GM21825 (cell line): ENCODE measurements around the gene STK33.

ENCODE experiments used
- ATAC-seq: cut with Tn5 transposase; IDR thresholded peaks from one replicate; pipeline ENCODE4 v1.9.1; 2021; ENCODE audit warnings: mild to moderate bottlenecking, moderate library complexity; ENCODE audit not compliant: unreplicated experiment

The STK33 gene

DNA sequence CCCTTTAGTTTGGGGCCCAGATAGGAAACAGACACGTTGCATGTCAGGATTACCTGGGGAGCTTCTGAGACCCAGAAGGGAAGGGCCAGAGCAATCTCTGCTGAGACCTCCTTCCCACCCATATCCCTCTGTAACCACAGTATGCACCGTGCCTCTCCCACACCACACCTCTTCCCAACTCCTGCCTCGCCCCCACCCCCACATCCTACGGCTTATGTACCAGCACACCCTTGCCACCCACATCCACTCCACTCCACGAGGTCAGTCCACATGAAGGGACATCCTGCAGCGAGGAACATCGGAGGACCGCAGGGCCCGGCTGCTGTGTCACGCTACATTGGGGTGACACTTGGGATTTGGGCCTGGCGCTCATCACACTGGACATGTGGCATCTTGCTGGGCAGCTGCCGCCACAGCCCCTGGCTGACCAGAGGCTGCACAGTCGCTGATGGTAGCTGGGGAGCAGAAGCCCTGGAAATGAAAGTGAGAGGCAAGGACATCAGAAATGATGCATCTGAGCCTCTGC is 212.1 kb downstream of the STK33 start:
- no peak for ATAC-seq

DNA sequence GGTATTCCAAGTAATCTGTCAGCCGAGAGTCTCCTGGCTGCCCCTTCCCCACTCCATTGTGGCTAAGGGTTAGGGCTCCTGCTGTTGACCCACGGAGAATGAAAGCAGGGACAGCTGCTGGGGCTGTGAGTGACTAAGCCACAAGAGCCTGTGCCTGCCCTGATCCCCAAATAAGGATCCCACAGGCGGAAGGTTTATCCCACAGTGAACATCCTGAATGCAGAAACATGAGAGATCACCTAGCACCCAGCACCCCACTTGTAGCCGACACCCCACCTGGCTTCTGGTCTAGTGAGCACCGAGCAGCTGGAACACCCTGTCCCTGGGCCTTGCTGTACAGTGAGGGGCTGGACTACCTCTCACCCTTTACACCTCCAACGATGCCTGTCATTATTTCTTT is 212.7 kb downstream of the STK33 start:
- no peak for ATAC-seq

DNA sequence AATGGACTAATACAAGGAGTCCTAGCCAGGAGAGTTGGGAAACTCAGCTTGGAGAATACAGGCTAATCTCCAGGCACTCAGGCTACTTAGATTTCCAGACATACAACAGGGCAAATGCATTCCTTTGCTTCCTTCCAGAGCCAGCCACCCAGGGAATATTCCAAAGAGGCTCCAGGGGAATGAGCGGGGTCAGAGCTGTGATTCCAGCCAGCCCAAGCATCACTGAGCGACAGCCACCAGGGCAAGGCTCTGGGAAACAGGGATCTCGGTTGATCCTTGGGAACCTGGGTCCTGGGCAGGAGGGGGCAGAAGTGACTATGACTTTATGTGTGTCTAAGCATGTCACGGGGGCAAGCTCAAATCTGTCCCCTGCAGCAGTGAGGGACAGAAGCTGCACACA is 218.1 kb downstream of the STK33 start:
- no peak for ATAC-seq

DNA sequence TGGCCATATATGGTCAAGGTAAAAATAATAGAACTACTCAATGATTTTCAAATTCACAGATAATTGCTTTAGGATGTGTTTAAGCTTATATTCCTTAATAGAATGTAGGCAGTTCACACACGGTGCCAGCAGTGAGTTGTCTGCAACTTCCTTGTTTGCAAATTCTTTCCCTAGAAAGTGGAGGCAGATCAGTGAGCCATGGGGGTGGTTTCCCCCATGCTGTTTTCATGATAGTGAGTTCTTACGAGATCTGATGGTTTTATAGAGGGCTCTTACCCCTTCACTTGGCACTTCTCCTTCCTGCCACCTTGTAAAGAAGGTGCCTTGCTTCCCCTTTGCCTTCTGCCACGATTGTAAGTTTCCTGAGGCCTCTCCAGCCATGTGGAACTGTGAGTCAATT is 218.6 kb downstream of the STK33 start:
- ATAC-seq, result no peak

DNA sequence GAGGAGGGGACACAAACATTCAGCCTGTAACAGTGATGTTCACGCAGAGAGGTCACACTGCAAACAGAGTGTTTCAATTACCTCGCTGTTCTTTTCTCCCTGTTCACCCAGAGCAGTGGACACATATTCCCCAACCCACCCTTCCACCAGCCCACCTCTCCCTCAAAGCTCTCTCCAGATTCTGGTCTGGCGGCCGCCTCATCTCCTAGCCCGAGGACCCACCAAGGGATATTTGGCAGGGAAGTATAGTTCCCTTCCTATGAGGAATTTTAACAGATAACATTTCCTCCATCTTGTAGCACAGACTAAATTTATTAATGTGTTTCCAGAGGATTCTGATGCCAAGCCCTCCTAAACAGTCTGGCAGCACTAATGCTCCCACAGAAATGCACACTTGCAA is 219.3 kb downstream of the STK33 start:
- ATAC-seq, result no peak

- no peak for ATAC-seq
These were observed 220.3 kb downstream of the STK33 start for GRCh38 chr11:8373519-8374432.

GRCh38 chr11:8372641-8373381 is 221.2 kb downstream of the STK33 start:
- no peak for ATAC-seq

GRCh38 chr11:8371516-8371884 is 222.5 kb downstream of the STK33 start:
- ATAC-seq, result no peak

- no peak for ATAC-seq
These were observed 223.1 kb downstream of the STK33 start for GRCh38 chr11:8370812-8371515.

DNA sequence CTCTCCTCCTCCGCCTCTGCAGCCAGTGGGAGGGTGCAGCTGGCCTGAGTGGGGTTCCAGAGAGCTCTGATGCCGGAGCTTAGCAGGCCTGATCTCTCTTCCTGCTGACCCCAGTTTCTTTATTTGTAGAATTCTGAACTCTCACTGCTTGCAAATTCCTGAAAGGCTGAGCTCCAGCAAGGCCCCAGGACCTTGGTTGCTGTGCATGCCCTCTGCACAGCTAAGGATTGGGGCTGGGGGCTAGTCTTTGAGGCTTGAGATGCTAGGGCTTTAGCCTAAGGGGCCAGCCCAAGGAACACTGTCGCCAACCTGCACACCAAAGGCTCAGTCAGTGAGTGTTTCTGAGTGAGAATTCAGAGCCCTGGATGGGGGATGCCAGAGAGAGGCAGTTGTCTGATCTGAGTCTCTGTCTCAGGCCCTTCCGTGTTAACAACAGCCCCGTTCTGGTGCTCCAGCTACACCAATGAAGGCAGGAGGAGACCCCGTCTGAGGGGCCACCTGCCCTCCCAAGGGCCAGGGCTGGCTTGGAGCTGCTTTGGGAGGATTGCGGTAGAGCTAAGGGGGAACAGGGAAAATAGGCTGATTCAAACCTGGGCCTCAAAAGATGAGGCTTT is 224.3 kb downstream of the STK33 start:
- ATAC-seq, result no peak

- no peak for ATAC-seq
These were observed 225.3 kb downstream of the STK33 start for GRCh38 chr11:8368772-8369171.

DNA sequence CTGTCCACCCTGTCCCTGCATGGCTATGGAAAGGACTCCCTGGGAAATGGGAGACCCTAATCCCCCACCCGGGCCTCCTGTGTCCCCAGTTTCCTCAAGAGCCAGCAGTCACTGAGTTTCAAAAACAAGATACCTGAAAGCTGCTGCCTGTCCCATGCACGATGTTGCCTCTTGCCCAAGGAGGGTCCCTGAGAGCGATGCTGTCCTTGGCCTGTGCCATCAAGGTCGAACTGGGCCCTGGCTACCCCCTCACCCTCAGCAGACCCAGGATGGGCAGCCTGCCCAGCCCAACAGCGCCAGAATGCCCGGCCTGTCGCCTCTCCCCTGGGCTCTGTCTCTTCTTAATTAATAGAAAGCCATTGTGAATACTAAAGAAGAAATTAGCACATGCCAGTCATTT is 225.8 kb downstream of the STK33 start:
- ATAC-seq, result no peak

GRCh38 chr11:8366316-8366715 is 227.7 kb downstream of the STK33 start:
- no peak for ATAC-seq

DNA sequence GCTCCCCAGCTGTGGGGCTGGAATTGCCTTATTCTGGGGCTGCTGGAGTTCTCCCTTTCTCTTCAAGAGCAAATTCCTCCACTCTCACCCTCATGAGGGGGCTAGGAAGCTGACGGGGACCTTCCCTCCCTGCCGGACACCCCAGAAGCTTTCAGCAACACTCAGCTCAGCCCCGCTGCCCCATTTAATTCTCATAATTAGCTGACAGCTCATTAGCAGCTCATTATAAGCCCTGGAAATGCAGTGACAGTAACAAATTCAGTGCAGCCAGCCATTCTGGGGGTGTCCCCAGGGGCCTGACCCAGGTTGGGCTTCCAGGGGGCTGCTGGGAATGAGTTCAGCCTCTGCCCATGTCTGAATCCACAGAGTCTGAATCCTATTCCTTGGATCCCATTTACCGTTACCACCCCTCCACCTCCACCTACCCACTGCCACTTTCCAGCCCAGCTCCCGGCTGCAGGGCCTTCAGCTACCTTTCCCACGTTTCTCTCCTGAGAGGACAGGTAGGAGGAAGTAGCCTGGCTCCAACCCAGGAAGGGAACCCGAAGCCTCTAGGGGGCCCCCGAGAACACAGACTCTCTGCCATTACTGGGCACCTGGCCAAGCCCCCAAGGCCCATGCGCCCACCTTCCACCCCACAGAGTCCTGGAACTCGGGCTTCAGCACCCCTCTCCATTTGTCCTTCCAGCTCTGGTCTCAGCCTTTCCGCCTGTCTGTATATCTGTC is 228.6 kb downstream of the STK33 start:
- ATAC-seq, result no peak

- no peak for ATAC-seq
These were observed 230.1 kb downstream of the STK33 start for GRCh38 chr11:8363921-8364320.

GRCh38 chr11:8362899-8363298 is 231.1 kb downstream of the STK33 start:
- no peak for ATAC-seq

- no peak for ATAC-seq
These were observed 231.5 kb downstream of the STK33 start for GRCh38 chr11:8362491-8362890.

DNA sequence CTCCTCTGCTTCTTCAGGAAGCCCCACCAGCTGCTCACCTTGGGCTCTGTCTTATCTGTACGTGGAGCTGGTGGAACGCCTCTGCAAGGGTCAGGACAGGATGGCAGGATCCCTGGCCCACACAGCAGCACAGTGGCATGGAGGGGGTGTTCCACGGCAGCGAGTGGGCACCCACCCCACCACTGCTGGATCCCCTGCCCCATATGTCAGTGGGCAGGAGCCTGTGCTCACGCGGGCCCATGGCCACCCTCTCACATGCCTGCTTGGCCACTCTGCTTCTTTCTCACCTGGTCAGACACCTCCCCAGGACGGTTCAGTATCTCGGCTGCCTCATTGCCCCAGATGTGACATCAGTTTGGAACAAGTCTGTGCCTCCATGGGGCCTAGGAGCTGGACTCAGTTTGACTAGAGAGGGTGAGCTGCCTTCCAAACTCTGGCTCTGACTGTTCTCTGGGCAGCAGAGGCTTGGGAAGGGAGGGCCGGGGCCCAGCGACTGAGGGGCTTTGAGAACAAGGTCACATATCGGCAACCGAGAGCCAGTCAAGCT is 232.3 kb downstream of the STK33 start:
- no peak for ATAC-seq

- ATAC-seq, result no peak
These were observed 232.8 kb downstream of the STK33 start for GRCh38 chr11:8361206-8361605.
